Duodenal mucosa (tissue), 2 donors: ENCODE data around the gene PRRC2A.

Experiments
- H3K27ac ChIP-seq: one replicate; pipeline ENCODE4 v1.7.0; 2013; ENCODE audit warnings: low read depth, low read length
- H3K27me3 ChIP-seq, 2 donors: one replicate each; pipeline ENCODE4 v1.7.0; 2013; ENCODE audit warnings: low read length in 2 of 2, control low read depth in 1 of 2; ENCODE audit not compliant: insufficient read depth in 2 of 2, control insufficient read depth in 1 of 2
- H3K36me3 ChIP-seq, 2 donors: one replicate each; pipeline ENCODE4 v1.7.0; 2013; ENCODE audit warnings: low read length in 2 of 2, control low read depth in 1 of 2; ENCODE audit not compliant: insufficient read depth in 2 of 2, control insufficient read depth in 1 of 2
- H3K4me1 ChIP-seq, 2 donors: one replicate each; pipeline ENCODE4 v1.7.0; 2013; ENCODE audit warnings: low read length in 2 of 2, control low read depth in 1 of 2; ENCODE audit not compliant: insufficient read depth in 2 of 2, control insufficient read depth in 1 of 2
- H3K4me3 ChIP-seq, 2 donors: one replicate each; pipeline ENCODE4 v1.7.0; 2013; ENCODE audit warnings: low read length in 2 of 2, low read depth in 1 of 2
- H3K9ac ChIP-seq, 2 donors: one replicate each; pipeline ENCODE4 v1.7.0; 2013; ENCODE audit warnings: low read length in 2 of 2, low read depth in 1 of 2
- H3K9me3 ChIP-seq, 2 donors: one replicate each; pipeline ENCODE4 v1.7.0; 2013; ENCODE audit warnings: low read length in 2 of 2, control low read depth in 1 of 2; ENCODE audit not compliant: control insufficient read depth in 1 of 2

Gene PRRC2A

GRCh38 chr6:31666337-31666965 is 45.9 kb downstream of the PRRC2A start:
- Histone ChIP-seq H3K9me3 (no peaks in the 10 kb centered on the region), H3K27ac (peak overlapping the region; percentile 77), H3K4me1 (peaks cover 34 to 48% of the 10 kb centered on the region in 2 donors), H3K4me3 (peak overlapping the region; percentile 89 to 91), H3K9ac (peak overlapping the region; percentile 92 to 94), H3K27me3 (no peaks in the 10 kb centered on the region), H3K36me3 (peaks cover 45 to 50% of the 10 kb centered on the region in 2 donors)

- H3K9ac ChIP-seq, result no peak within 1 kb of the TSS
- H3K27me3 ChIP-seq, result no peaks in the 10 kb centered on the region
- H3K9me3 ChIP-seq, result no peaks in the 10 kb centered on the region
- peaks cover 7 to 17% of the 10 kb centered on the region in 2 donors for H3K4me1 ChIP-seq
- no peak within 1 kb of the TSS for H3K4me3 ChIP-seq
- H3K36me3 ChIP-seq, result peaks cover 52 to 62% of the 10 kb centered on the region in 2 donors
- H3K27ac ChIP-seq, result no peak within 1 kb of the TSS
These were observed 49.2 kb downstream of the PRRC2A start, which contains the start of gene LY6G5B for GRCh38 chr6:31669676-31670075. Gene LY6G5B (plus strand): TSS chr6:31669976. CDS start chr6:31670951, 975 bp downstream.

- Histone ChIP-seq H3K9me3 (no peaks in the 10 kb centered on the region), H3K9ac (no peak overlapping the region), H3K27ac (no peak overlapping the region), H3K4me1 (peaks cover 6 to 7% of the 10 kb centered on the region in 2 donors), H3K4me3 (no peak overlapping the region), H3K27me3 (no peaks in the 10 kb centered on the region), H3K36me3 (peaks cover 12 to 24% of the 10 kb centered on the region in 2 donors)
These were observed 55.9 kb downstream of the PRRC2A start for GRCh38 chr6:31676322-31676903.

GRCh38 chr6:31676904-31677303 is 56.4 kb downstream of the PRRC2A start:
- peaks cover 10 to 11% of the 10 kb centered on the region in 2 donors for H3K4me1 ChIP-seq
- no peak overlapping the region for H3K9ac ChIP-seq
- no peaks in the 10 kb centered on the region for H3K9me3 ChIP-seq
- H3K27me3 ChIP-seq, result no peaks in the 10 kb centered on the region
- H3K36me3 ChIP-seq, result peaks cover 7 to 19% of the 10 kb centered on the region in 2 donors
- no peak overlapping the region for H3K4me3 ChIP-seq
- H3K27ac ChIP-seq, result no peak overlapping the region

GRCh38 chr6:31677955-31678354 is 57.4 kb downstream of the PRRC2A start:
- H3K36me3 ChIP-seq, result peaks cover 3 to 11% of the 10 kb centered on the region in 2 donors
- no peaks in the 10 kb centered on the region for H3K27me3 ChIP-seq
- H3K9ac ChIP-seq, result no peak overlapping the region
- H3K4me1 ChIP-seq, result peaks cover 10 to 11% of the 10 kb centered on the region in 2 donors
- no peaks in the 10 kb centered on the region for H3K9me3 ChIP-seq
- no peak overlapping the region for H3K27ac ChIP-seq
- no peak overlapping the region for H3K4me3 ChIP-seq

- H3K9me3 ChIP-seq, result no peaks in the 10 kb centered on the region
These were observed 60.0 kb downstream of the PRRC2A start, which contains the start of gene LY6G5C for GRCh38 chr6:31680226-31681134. Gene LY6G5C (minus strand): TSS chr6:31681067. CDS start chr6:31680373, 694 bp downstream.

GRCh38 chr6:31681135-31681671 is 60.7 kb downstream of the PRRC2A start:
- Histone ChIP-seq H3K27ac (peak overlapping the region; percentile 63), H3K27me3 (no peaks in the 10 kb centered on the region), H3K9me3 (no peaks in the 10 kb centered on the region), H3K4me1 (peaks cover 11 to 16% of the 10 kb centered on the region in 2 donors), H3K4me3 (peak overlapping the region; percentile 66 to 75), H3K9ac (peak overlapping the region; percentile 62 to 89), H3K36me3 (peaks cover 5 to 10% of the 10 kb centered on the region in 2 donors)

More at GRCh38 chr6:31680226-31681134, 60.0 kb downstream of the PRRC2A start, which contains the start of gene LY6G5C:
- Histone ChIP-seq H3K9ac (peak within 1 kb of the TSS; percentile 62 to 89), H3K4me1 (peaks cover 11 to 16% of the 10 kb centered on the region in 2 donors), H3K4me3 (peak within 1 kb of the TSS; percentile 66 to 75), H3K27ac (peak within 1 kb of the TSS; percentile 63), H3K27me3 (no peaks in the 10 kb centered on the region), H3K36me3 (peaks cover 3 to 6% of the 10 kb centered on the region in 2 donors)

GRCh38 chr6:31683591-31683990 is 63.1 kb downstream of the PRRC2A start:
- peaks cover 11 to 16% of the 10 kb centered on the region in 2 donors for H3K4me1 ChIP-seq
- peak overlapping the region; percentile 47 to 59 for H3K4me3 ChIP-seq
- peaks cover 22 to 34% of the 10 kb centered on the region in 2 donors for H3K36me3 ChIP-seq
- no peaks in the 10 kb centered on the region for H3K9me3 ChIP-seq
- H3K9ac ChIP-seq, result peak overlapping the region; percentile 8 to 48
- peak overlapping the region; percentile 65 for H3K27ac ChIP-seq
- no peaks in the 10 kb centered on the region for H3K27me3 ChIP-seq

- peaks cover 41 to 54% of the 10 kb centered on the region in 2 donors for H3K36me3 ChIP-seq
- no peak overlapping the region for H3K9ac ChIP-seq
- H3K4me3 ChIP-seq, result no peak overlapping the region
These were observed 66.0 kb downstream of the PRRC2A start for GRCh38 chr6:31686483-31686882.

More at GRCh38 chr6:31686483-31686882, 66.0 kb downstream of the PRRC2A start:
- no peaks in the 10 kb centered on the region for H3K9me3 ChIP-seq
- H3K27ac ChIP-seq, result no peak overlapping the region
- H3K4me1 ChIP-seq, result peaks cover 20 to 27% of the 10 kb centered on the region in 2 donors
- no peaks in the 10 kb centered on the region for H3K27me3 ChIP-seq
